CD4-positive, alpha-beta memory T cell (primary cell): Measurements from ENCODE around the gene MIGA1. TPM values are rescaled to one million over a fixed set of nuclear protein-coding genes. Genes with fewer than 3 reads are reported as not detected.
A peak's percentile ranks its signal among the peaks of the same experiment; 100 is the strongest.
"Not testable (repeated sequence)": the region's sequence is repeated elsewhere in the genome, so short reads cannot be mapped to it uniquely, and the experiment has no call there.

Experiments used
- CTCF ChIA-PET: fragments of 350-600 bp; sonication (Branson Sonifier 250); formaldehyde crosslinking; loops from one replicate; lab custom pipeline; 2021; ENCODE audit warnings: inconsistent platforms; ENCODE audit not compliant: partially characterized antibody; lab: Charles Lee
- POLR2A ChIA-PET: fragments of 350-600 bp; sonication (Branson Sonifier 250); formaldehyde crosslinking; loops from one replicate; lab custom pipeline; 2021; ENCODE audit not compliant: partially characterized antibody; lab: Charles Lee
- DNase-seq, 5 donors: peaks; one replicate each; pipeline versions ENCODE4 v3.0.0 to v3.0.0-alpha.2; 2020 to 2022; ENCODE audit warnings: mixed read lengths in 1 of 5
- H3K27ac ChIP-seq: one replicate; pipeline ENCODE4 v1.7.0; 2013; ENCODE audit warnings: low read depth, low read length
- H3K27me3 ChIP-seq: 2 replicates; pipeline ENCODE4 v1.7.0; 2013; ENCODE audit warnings: mild to moderate bottlenecking, low read length, moderate library complexity; ENCODE audit not compliant: insufficient read depth
- H3K36me3 ChIP-seq: 2 replicates; pipeline ENCODE4 v1.7.0; 2013; ENCODE audit warnings: mild to moderate bottlenecking, low read length, moderate library complexity; ENCODE audit not compliant: insufficient read depth
- H3K4me1 ChIP-seq: 2 replicates; pipeline ENCODE4 v1.7.0; 2013; ENCODE audit warnings: mild to moderate bottlenecking, low read length, moderate library complexity; ENCODE audit not compliant: insufficient read depth
- H3K4me3 ChIP-seq, 2 donors: one replicate each; pipeline ENCODE4 v1.7.0; 2013; ENCODE audit warnings: low read length in 2 of 2, mild to moderate bottlenecking in 1 of 2
- H3K9me3 ChIP-seq, 2 donors: one replicate each; pipeline ENCODE4 v1.7.0; 2013; ENCODE audit warnings: low read length in 2 of 2, control low read depth in 1 of 2; ENCODE audit not compliant: control insufficient read depth in 1 of 2
- H3K27ac Mint-ChIP-seq, 7 donors: one replicate each; pipeline ENCODE4 v1.8.0; 2020 to 2021; ENCODE audit warnings: mixed read lengths in 7 of 7, mild to moderate bottlenecking in 6 of 7, inconsistent platforms in 3 of 7, moderate library complexity in 3 of 7
- H3K27me3 Mint-ChIP-seq, 2 donors: one replicate each; pipeline ENCODE4 v1.8.0; 2020 to 2021; ENCODE audit warnings: mixed read lengths in 2 of 2
- H3K36me3 Mint-ChIP-seq, 2 donors: one replicate each; pipeline ENCODE4 v1.8.0; 2020 to 2021; ENCODE audit warnings: mixed read lengths in 2 of 2, inconsistent platforms in 1 of 2, mild to moderate bottlenecking in 1 of 2
- H3K4me1 Mint-ChIP-seq, 4 donors: one replicate each; pipeline ENCODE4 v1.8.0; 2020 to 2021; ENCODE audit warnings: mixed read lengths in 4 of 4, mild to moderate bottlenecking in 1 of 4
- H3K4me3 Mint-ChIP-seq, 8 donors: one replicate each; pipeline ENCODE4 v1.8.0; 2020 to 2021; ENCODE audit warnings: mixed read lengths in 8 of 8, mild to moderate bottlenecking in 7 of 8, moderate library complexity in 6 of 8, inconsistent platforms in 3 of 8
- H3K9me3 Mint-ChIP-seq, 8 donors: one replicate each; pipeline ENCODE4 v1.8.0; 2020 to 2021; ENCODE audit warnings: mixed read lengths in 8 of 8, mild to moderate bottlenecking in 5 of 8, inconsistent platforms in 3 of 8, moderate library complexity in 1 of 8
- intact Hi-C: fragments of 100-400 bp; cut with micrococcal nuclease; formaldehyde crosslinking; loops from one replicate; pipeline ENCODE4 v1.15.1; 2023
- polyA plus RNA-seq, 2 donors: library from polyadenylated mRNA; unstranded; fragments of 300-500 nt; fragmentation: Illumina TruSeq; gene quantifications; one replicate each; pipeline ENCODE4 v1.2.3, GENCODE V29; 2021
- total RNA-seq, 2 experiments: library from RNA; stranded (reverse); gene quantifications; one replicate each; pipeline ENCODE4 v1.2.3, GENCODE V29; 2021

The MIGA1 gene
- total and polyA plus RNA-seq, 4 experiments from 2014 or later = 6.0 to 21.7 (median 14.5) TPM

DNA sequence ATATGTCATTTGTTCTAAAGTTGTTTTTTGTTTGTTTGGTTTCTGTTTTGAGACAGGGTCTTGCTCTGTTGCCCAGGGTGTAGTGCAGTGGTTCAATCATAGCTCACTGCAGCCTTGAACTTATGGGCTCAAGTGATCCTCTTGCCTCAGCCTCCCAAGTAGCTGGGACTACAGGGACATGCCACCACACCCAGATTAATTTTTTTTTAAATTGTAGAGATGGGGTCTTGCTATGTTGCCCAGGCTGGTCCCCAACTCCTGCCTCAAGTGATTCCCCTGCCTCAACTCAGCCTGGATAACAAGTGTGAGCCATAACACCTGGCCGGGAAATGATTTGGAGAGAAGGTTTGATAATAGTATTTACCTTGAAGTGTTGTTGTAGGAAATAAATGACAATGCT is 127.2 kb downstream of the MIGA1 start:
- H3K36me3 Mint-ChIP-seq = no peaks in the 10 kb centered on the region
- no peaks in the 10 kb centered on the region for H3K4me1 ChIP-seq
- no peak overlapping the region for H3K4me3 Mint-ChIP-seq
- no peaks in the 10 kb centered on the region for H3K27me3 ChIP-seq
- H3K27ac ChIP-seq = no peak overlapping the region
- no peaks in the 10 kb centered on the region for H3K27me3 Mint-ChIP-seq
- no peaks in the 10 kb centered on the region for H3K36me3 ChIP-seq
- H3K9me3 Mint-ChIP-seq = no peaks in the 10 kb centered on the region
- H3K9me3 ChIP-seq = no peaks in the 10 kb centered on the region
- DNase-seq = no peak
- no peak overlapping the region for H3K27ac Mint-ChIP-seq
- no peaks in the 10 kb centered on the region for H3K4me1 Mint-ChIP-seq
- no peak overlapping the region for H3K4me3 ChIP-seq
- ChIA-PET POLR2A (no interaction called here), CTCF (no interaction called here)
- intact Hi-C loops = no loop called here

DNA sequence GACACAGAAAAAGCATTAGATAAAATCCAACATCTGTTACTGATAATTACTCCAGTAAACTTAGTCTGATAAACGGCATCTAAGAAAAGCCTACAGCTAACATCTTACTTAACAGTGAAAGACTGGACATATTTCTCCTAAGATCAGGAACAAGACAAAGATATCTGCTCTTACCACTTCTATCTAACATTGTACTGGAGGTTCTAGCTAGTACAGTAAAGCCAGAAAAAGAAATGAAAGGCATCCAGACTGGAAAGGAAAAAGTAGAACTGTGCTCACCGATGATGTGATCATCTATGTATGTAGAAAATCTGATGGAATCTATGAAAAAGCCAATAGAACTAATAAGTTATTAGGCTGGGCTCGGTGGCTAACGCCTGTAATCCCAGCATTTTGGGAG is 130.7 kb downstream of the MIGA1 start:
- Histone ChIP-seq H3K27me3 (no peaks in the 10 kb centered on the region), H3K36me3 (no peaks in the 10 kb centered on the region), H3K4me1 (no peaks in the 10 kb centered on the region), H3K4me3 (no peak overlapping the region), H3K9me3 (no peaks in the 10 kb centered on the region), H3K27ac (no peak overlapping the region)
- peaks cover 0 to 1% (median 0%) of the 10 kb centered on the region in 4 donors for H3K4me1 Mint-ChIP-seq
- intact Hi-C loops = no loop called here
- ChIA-PET POLR2A (no interaction called here), CTCF (no interaction called here)
- no peak for DNase-seq
- no peak overlapping the region for H3K27ac Mint-ChIP-seq
- H3K9me3 Mint-ChIP-seq = no peaks in the 10 kb centered on the region
- no peaks in the 10 kb centered on the region for H3K27me3 Mint-ChIP-seq
- H3K4me3 Mint-ChIP-seq = no peak overlapping the region
- no peaks in the 10 kb centered on the region for H3K36me3 Mint-ChIP-seq

DNA sequence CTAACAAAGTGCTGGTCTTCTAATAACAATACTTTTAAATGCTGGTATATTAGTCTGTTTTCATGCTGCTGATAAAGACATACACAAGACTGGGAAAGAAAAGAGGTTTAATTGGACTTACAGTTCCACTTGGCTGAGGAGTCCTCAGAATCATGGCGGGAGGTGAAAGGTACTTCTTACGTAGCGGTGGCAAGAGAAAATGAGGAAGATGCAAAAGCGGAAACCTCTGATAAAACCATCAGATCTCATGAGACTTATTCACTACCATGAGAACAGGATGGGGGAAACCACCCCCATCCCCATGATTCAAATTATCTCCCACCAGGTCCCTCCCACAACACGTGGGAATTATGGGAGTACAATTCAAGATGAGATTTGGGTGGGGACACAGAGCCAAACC is 139.5 kb downstream of the MIGA1 start:
- CTCF ChIA-PET, POLR2A ChIA-PET: not testable (repeated sequence)

DNA sequence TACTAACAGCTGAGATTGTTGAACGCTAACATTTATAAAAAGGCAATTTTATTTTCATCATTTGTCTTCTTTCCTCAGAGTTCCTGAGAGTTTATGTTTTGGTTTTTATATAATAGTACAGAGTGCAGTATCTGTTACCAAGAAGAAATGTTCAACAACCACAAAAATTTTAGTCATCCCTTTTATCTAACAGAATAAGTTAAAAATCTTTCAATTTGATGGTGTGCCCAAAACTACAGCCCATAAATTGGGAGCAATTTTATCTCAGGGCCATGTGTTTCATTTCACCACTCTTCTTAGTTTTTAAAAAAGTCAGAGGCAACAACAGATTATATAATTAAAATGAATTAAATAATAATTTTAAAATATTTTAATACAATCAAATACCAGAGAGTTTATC is 146.1 kb downstream of the MIGA1 start:
- intact Hi-C loops = no loop called here
- ChIA-PET POLR2A (no interaction called here), CTCF (no interaction called here)
- Mint-ChIP-seq H3K36me3 (peaks cover 0 to 3% of the 10 kb centered on the region in 2 donors), H3K9me3 (no peaks in the 10 kb centered on the region), H3K4me3 (peak overlapping the region in 1 of 8 donors; percentile 10), H3K27ac (no peak overlapping the region), H3K4me1 (peaks cover 5 to 11% (median 9%) of the 10 kb centered on the region in 4 donors), H3K27me3 (peaks cover 0 to 2% of the 10 kb centered on the region in 2 donors)
- H3K9me3 ChIP-seq = no peaks in the 10 kb centered on the region
- H3K4me3 ChIP-seq = no peak overlapping the region
- DNase-seq = no peak
- no peaks in the 10 kb centered on the region for H3K27me3 ChIP-seq
- peaks cover 5% of the 10 kb centered on the region for H3K4me1 ChIP-seq
- no peaks in the 10 kb centered on the region for H3K36me3 ChIP-seq
- H3K27ac ChIP-seq = no peak overlapping the region

More for the DNA sequence above, 139.5 kb downstream of the MIGA1 start:
- H3K36me3 Mint-ChIP-seq, DNase-seq, H3K9me3 Mint-ChIP-seq, H3K27ac ChIP-seq, H3K36me3 ChIP-seq, H3K4me1 Mint-ChIP-seq, H3K27me3 ChIP-seq, intact Hi-C loops, H3K9me3 ChIP-seq, H3K4me3 Mint-ChIP-seq, H3K4me1 ChIP-seq, H3K4me3 ChIP-seq, H3K27me3 Mint-ChIP-seq: not testable (repeated sequence)
- peak overlapping the region in 1 of 7 donors; percentile 0 for H3K27ac Mint-ChIP-seq

DNA sequence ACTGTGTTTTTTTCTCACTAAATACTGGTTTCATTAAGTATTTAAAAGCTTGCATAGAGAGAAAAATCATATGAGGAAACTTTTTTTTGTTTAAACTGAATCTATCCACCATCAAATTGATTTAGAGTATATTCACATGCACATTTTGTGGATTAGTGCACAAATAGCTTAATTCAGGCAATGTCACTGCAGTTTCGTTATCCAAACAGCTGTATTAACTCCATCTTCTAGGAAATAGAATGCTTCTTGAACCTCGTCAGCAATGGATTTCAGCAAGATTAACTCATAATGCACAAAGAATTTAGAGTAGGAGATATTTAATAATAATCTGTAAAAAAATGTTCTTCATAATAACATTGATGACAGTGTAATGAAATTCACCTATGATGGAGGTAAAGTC is 146.5 kb downstream of the MIGA1 start:
- POLR2A ChIA-PET = no interaction called here
- Histone ChIP-seq H3K27ac (no peak overlapping the region), H3K4me3 (no peak overlapping the region), H3K27me3 (no peaks in the 10 kb centered on the region), H3K9me3 (no peaks in the 10 kb centered on the region), H3K36me3 (no peaks in the 10 kb centered on the region), H3K4me1 (peaks cover 5% of the 10 kb centered on the region)
- Mint-ChIP-seq H3K36me3 (peaks cover 0 to 5% of the 10 kb centered on the region in 2 donors), H3K4me3 (peak overlapping the region in 5 of 8 donors; percentile 72 to 89 (median 85)), H3K9me3 (no peaks in the 10 kb centered on the region), H3K27me3 (peaks cover 0 to 2% of the 10 kb centered on the region in 2 donors), H3K27ac (no peak overlapping the region), H3K4me1 (peaks cover 5 to 11% (median 9%) of the 10 kb centered on the region in 4 donors)
- no peak for DNase-seq
- intact Hi-C loops = no loop called here
- CTCF ChIA-PET = no interaction called here

DNA sequence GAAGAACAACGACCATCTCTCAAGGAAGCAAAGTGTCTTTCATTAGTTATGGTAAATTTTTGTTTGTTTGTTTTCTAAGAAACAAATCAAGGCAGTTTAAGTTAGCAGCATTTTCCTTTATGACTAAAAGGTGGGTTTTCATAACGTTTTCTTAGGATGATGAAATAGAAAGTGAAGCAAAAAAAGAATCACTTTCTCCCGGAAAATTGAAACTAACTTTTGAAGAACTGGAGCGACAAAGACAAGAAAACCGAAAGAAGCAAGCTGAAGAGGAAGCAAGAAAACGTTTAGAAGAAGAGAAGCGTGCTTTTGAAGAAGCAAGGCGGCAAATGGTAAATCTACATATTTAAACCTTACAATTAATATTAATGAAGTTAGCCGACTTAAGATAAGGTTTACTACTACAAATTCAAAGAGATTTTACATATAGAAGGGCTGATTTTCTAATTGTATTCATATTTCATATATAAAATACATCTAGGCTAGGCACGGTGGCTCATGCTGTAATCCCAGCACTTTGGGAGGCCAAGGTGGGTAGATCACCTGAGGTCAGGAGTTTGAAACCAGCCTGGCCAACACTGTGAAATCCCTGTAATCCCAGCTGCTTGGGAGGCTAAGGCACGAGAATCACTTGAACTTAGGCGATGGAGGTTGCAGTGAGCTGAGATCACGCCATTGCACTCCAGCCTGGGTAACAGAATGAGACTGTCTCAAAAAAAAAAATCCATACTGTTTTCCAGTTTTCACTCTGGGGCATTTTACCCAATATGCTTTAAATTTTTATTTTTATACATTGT is 147.3 kb downstream of the MIGA1 start:
- H3K27ac Mint-ChIP-seq = peak overlapping the region in 6 of 7 donors; percentile 13 to 83 (median 58)
- H3K27me3 ChIP-seq = no peaks in the 10 kb centered on the region
- DNase-seq = peak in 2 of 5 donors; percentile 6 to 11
- no peak overlapping the region for H3K27ac ChIP-seq
- H3K4me3 Mint-ChIP-seq = peak overlapping the region; percentile 72 to 90 (median 86)
- H3K4me1 ChIP-seq = peaks cover 5% of the 10 kb centered on the region
- peak overlapping the region in 1 of 2 donors; percentile 29 for H3K4me3 ChIP-seq
- no peaks in the 10 kb centered on the region for H3K36me3 ChIP-seq
- ChIA-PET CTCF (no interaction called here), POLR2A (no interaction called here)
- peaks cover 0 to 5% of the 10 kb centered on the region in 2 donors for H3K36me3 Mint-ChIP-seq
- H3K9me3 Mint-ChIP-seq = no peaks in the 10 kb centered on the region
- H3K4me1 Mint-ChIP-seq = peaks cover 5 to 11% (median 9%) of the 10 kb centered on the region in 4 donors
- no peaks in the 10 kb centered on the region for H3K9me3 ChIP-seq
- H3K27me3 Mint-ChIP-seq = peaks cover 0 to 2% of the 10 kb centered on the region in 2 donors
- intact Hi-C loops = no loop called here

DNA sequence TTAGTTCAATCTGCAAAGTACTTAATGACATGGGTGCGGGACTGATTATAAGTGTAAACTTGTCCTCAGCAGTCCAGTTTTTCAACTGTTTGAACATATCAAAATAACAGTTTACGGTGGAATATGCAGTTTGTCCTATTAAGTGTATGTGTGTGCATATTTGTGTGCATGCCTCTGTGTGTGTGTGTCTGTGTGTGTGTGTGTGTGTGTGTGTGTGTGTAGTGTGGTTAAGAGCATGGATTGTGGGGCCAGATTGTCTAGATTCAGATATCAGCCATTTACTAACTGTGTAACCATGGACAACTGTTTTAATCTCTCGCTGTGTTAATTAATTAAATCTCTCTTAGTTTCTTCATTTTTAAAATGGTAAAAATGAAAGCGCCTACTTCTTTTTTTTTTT is 148.0 kb downstream of the MIGA1 start:
- H3K27ac Mint-ChIP-seq = peak overlapping the region in 2 of 7 donors; percentile 10 to 11

More for the DNA sequence above, 148.0 kb downstream of the MIGA1 start:
- Mint-ChIP-seq H3K27me3 (peaks cover 0 to 2% of the 10 kb centered on the region in 2 donors), H3K4me1 (peaks cover 5 to 11% (median 9%) of the 10 kb centered on the region in 4 donors), H3K36me3 (peaks cover 0 to 5% of the 10 kb centered on the region in 2 donors), H3K4me3 (peak overlapping the region in 6 of 8 donors; percentile 22 to 69 (median 34)), H3K9me3 (no peaks in the 10 kb centered on the region)
- no peak overlapping the region for H3K4me3 ChIP-seq
- H3K4me1 ChIP-seq = peaks cover 5% of the 10 kb centered on the region
- no peaks in the 10 kb centered on the region for H3K27me3 ChIP-seq
- POLR2A ChIA-PET = no interaction called here
- CTCF ChIA-PET = no interaction called here
- no peaks in the 10 kb centered on the region for H3K36me3 ChIP-seq
- no peaks in the 10 kb centered on the region for H3K9me3 ChIP-seq
- no peak for DNase-seq
- intact Hi-C loops = no loop called here
- no peak overlapping the region for H3K27ac ChIP-seq
